ENCODE measurements around the gene MESP2.

MESP2 gene

GRCh38 chr15:89802231-89802928 is 26.2 kb downstream of the MESP2 start:
- DNase-seq (ENCODE audit: low read depth): no peak

GRCh38 chr15:89802986-89803824 is 27.1 kb downstream of the MESP2 start:
- no peak for DNase-seq (ENCODE audit: low read depth)

- no peak for DNase-seq (ENCODE audit: low read depth)
Measured at GRCh38 chr15:89803941-89804800, 28.0 kb downstream of the MESP2 start.

GRCh38 chr15:89805241-89806209 is 29.4 kb downstream of the MESP2 start:
- no peak for DNase-seq (ENCODE audit: low read depth)

GRCh38 chr15:89806210-89806558 is 30.1 kb downstream of the MESP2 start:
- DNase-seq (ENCODE audit: low read depth): no peak

- DNase-seq (ENCODE audit: low read depth): no peak
Measured at GRCh38 chr15:89806559-89807550, 30.7 kb downstream of the MESP2 start.

GRCh38 chr15:89807689-89808088 is 31.6 kb downstream of the MESP2 start:
- DNase-seq (ENCODE audit: low read depth): no peak

GRCh38 chr15:89808160-89808870 is 32.2 kb downstream of the MESP2 start:
- no peak for DNase-seq (ENCODE audit: low read depth)

GRCh38 chr15:89809093-89809786 is 33.1 kb downstream of the MESP2 start:
- DNase-seq (ENCODE audit: low read depth): peak; percentile 41

- DNase-seq (ENCODE audit: low read depth): no peak
Measured at GRCh38 chr15:89809787-89810148, 33.6 kb downstream of the MESP2 start.

- no peak for DNase-seq (ENCODE audit: low read depth)
Measured at GRCh38 chr15:89810837-89811236, 34.7 kb downstream of the MESP2 start.

GRCh38 chr15:89812011-89812846 is 36.1 kb downstream of the MESP2 start:
- peak; percentile 85 for DNase-seq (ENCODE audit: low read depth)

- DNase-seq (ENCODE audit: low read depth): no peak
Measured at GRCh38 chr15:89812847-89813320, 36.8 kb downstream of the MESP2 start.

- DNase-seq (ENCODE audit: low read depth): no peak
Measured at GRCh38 chr15:89813381-89814111, 37.4 kb downstream of the MESP2 start.

GRCh38 chr15:89814112-89814742 is 38.1 kb downstream of the MESP2 start:
- peak; percentile 35 for DNase-seq (ENCODE audit: low read depth)

- DNase-seq (ENCODE audit: low read depth): no peak
Measured at GRCh38 chr15:89815769-89816168, 39.6 kb downstream of the MESP2 start.
